PC-3 (cell line): ENCODE results near the gene GLIPR2.

Source experiments
- CTCF ChIP-seq: fragments of 300-600 bp; sonication (generic); conservative IDR thresholded peaks from 2 replicates; pipeline ENCODE4 v1.5.1; 2017; ENCODE audit warnings: antibody characterized with exemption, low read depth, mild to moderate bottlenecking, low read length
- EZH2phosphoT487 ChIP-seq: fragments of 300-600 bp; sonication (generic); IDR thresholded peaks from 2 replicates; pipeline ENCODE4 v1.6.1; 2018; ENCODE audit warnings: mild to moderate bottlenecking, antibody characterized with exemption, low read length, borderline replicate concordance

- TF ChIP-seq CTCF (no peak), EZH2phosphoT487 (no peak)
Measured at GRCh38 chr9:36121971-36122370, 14.6 kb upstream of the GLIPR2 start.
